GM19463 (cell line): Measurements from ENCODE around the gene TMC6.

Source experiments
- ATAC-seq: cut with Tn5 transposase; IDR thresholded peaks from one replicate; pipeline ENCODE4 v1.9.1; 2021; ENCODE audit warnings: mild to moderate bottlenecking, moderate library complexity; ENCODE audit not compliant: unreplicated experiment

TMC6 gene

GRCh38 chr17:78111727-78112517 lies 16.6 kb downstream of the TMC6 start:
- ATAC-seq, result no peak

DNA sequence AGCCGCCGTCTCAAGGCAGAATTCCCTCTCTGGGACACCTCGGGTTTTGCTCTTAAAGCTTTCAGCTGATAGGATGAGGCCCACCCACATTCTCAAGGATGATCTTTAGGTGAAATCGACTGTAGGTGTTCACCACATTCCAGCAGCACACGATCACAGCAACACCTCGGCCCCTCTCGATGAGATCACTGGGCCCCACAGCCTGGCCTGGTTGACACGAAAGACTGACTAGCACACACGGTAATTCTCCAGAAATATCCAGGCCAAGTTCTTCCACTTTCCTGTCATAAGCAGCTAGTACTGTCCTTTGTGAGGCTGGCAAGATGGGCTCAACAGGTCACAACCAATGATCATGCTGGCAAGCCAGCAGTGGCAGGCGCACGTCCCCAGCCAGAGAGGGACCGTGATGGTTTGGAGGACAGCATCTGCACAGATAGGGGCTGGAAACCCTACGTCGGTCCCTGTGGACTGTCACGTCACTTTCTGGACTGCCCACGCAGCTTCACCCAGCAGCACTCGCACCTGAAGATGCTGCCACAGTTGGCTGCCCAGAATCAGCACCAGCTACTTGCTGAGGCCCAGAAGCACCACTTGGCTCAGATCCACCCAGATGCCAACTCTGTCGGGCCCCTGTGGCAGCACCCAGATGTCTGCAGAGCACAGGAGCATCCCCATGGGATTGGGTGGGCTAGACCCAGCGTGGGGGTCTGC lies 17.4 kb downstream of the TMC6 start:
- no peak for ATAC-seq

- ATAC-seq, result no peak
Measured at GRCh38 chr17:78110363-78111015, 18.1 kb downstream of the TMC6 start.

GRCh38 chr17:78109489-78109761 lies 19.1 kb downstream of the TMC6 start:
- ATAC-seq, result no peak

GRCh38 chr17:78108726-78109488 lies 19.6 kb downstream of the TMC6 start:
- ATAC-seq, result no peak

DNA sequence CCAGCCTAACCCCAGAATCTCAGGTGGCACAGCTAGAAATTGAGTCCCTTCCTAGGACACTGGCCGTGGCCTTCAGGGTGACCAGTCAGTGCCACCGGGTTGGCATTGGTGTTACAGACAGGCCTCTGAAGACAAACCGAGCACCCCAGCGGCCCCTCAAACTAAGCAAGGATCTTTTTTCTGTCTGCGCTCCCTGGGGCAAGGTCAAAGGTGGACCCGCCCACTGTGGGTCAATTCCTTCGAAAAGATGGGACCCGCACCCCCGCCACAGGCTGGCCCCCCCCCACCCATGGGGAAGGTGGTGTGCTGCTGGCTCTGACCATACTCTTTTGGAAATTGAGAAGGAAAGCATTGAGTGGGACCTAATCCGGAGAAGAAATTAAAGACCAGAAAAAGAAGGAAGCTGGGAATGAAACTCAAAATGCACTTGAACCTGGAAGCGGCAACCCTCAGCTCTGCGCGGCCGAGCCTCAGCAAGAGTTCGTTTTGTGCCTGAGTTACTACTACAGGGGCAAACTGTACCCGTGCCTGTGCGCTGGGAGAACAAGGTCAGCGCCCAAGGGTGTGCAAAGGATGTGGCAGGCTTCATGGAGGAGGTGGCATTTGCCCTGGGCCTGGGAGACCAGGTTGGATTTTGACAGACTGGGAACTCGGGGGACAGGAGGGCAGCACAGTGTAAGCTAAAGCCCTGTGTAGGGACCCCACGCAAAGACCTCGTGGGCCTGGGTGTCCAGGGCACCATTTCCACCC lies 20.4 kb downstream of the TMC6 start:
- ATAC-seq, result no peak

DNA sequence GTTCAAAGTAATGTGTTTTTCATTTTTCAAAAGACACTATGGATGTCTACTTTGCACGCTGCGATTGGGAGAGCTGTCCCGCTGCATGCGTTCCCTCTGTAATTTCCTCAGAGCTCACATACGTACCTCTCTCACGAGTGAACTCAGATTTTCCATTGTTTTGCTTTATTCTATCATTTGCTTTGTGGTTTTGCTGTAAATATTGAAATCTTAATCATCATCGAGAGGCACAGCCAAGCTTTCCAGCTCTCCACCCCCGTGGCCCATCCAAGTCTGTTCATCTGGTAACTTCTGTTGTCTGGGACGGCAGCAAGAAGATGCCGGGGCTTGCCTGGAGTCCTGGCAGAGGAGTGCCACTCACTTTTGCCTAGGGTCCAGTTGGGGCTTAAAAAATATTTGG lies 21.1 kb downstream of the TMC6 start:
- no peak for ATAC-seq

- ATAC-seq, result no peak
Measured at GRCh38 chr17:78106211-78106610, 22.3 kb downstream of the TMC6 start.

DNA sequence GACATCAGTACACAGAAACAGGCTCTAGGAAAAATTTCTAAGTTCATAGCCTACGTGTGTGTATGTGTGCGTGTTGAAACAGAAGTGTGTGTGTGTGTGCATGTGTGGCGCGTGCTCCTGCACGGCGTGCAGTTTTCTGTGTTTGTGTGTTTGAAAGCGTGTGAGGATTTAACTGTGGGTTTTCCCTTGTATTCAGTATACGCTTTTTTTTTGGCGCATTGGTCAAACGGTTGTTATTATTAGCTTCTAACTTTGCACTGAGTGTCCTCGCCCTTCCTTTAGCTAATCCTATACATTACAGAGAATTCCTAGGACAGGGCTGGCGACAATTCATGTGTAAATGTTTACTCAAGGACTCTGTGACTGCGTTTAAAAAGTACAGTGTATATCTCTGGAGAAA lies 23.0 kb downstream of the TMC6 start:
- ATAC-seq, result no peak

GRCh38 chr17:78105101-78105500 lies 23.5 kb downstream of the TMC6 start:
- ATAC-seq, result no peak

GRCh38 chr17:78104540-78104941 lies 24.0 kb downstream of the TMC6 start:
- no peak for ATAC-seq

- ATAC-seq, result no peak
Measured at GRCh38 chr17:78103311-78103710, 25.2 kb downstream of the TMC6 start.

DNA sequence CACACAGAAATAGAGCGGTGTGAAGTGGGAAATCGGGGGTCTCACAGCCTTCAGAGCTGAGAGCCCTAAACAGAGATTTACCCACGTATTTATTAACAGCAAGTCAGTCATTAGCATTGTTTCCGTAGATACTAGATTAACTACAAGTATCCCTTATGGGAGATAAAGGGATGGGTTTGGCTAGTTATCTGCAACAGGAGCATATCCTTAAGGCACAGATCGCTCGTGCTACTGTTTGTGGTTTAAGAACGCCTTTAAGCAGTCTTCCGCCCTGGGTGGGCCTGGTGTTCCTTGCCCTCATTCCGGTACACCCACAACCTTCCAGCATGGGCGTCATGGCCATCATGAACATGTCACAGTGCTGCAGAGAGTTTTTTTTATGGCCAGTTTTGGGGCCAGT lies 27.0 kb downstream of the TMC6 start:
- no peak for ATAC-seq

DNA sequence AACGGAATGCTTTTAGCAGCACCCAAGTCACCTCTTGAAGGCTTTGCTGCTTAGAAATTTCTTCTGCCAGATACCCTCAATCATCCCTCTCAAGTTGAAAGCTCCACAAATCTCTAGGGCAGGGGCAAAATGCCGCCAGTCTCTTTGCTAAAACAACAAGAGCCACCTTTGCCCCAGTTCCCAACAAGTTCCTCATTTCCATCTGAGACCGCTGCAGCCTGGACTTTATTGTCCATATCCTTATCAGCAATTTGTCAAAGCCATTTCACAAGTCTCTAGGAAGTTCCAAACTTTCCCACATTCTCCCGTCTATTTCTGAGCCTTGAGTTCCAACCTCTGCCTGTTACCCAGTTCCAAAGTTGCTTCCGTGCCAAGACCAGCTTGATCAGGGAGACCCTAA lies 27.4 kb downstream of the TMC6 start:
- no peak for ATAC-seq

GRCh38 chr17:78096093-78096492 lies 32.5 kb downstream of the TMC6 start:
- ATAC-seq, result no peak

GRCh38 chr17:78095035-78095434 lies 33.5 kb downstream of the TMC6 start:
- ATAC-seq, result no peak

- ATAC-seq, result no peak
Measured at GRCh38 chr17:78092794-78093324, 35.7 kb downstream of the TMC6 start.

DNA sequence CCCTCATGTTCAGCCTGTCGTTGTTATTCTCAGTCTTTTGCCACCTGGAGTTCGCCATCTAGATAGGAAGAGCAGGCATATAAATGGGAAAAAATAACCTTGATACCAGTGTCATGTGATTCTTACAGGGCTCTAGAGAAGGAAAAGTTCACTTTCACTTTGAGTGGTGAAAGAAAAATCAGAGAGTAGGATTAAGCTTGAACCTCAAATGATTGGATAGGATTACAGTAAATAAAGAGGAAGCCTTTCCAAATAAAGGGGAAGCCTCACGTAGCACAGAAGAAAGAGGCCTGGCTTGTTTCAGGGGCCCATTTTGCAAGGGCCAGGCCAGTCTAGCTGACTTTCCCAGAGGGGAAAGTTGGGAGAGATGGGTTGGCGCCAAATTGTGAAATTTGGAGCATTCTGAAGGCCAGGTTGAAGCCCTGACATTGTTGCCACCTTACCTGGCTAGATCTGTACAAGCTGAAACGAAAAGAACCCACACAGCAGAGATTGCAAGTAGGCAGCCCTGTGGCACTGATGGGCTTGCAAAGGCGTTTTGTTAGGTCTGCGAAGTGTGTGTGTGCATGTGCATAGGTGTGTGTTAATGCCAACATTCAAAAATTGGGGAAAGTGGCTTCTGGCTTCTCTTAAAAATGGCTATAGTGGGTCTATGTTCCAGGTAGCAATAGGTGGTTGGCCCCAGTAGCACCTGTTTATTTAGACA lies 38.8 kb downstream of the TMC6 start:
- no peak for ATAC-seq

- no peak for ATAC-seq
Measured at GRCh38 chr17:78088529-78088928, 40.0 kb downstream of the TMC6 start.

GRCh38 chr17:78086740-78087139 lies 41.8 kb downstream of the TMC6 start:
- no peak for ATAC-seq
